OCI-LY3 (cell line): ENCODE data around the gene MKNK2.

Experiments used
- CTCF ChIP-seq: fragments of 200-600, 300-600 bp; sonication (generic); IDR thresholded peaks from 2 replicates; pipeline ENCODE4 v1.5.1; 2014; ENCODE audit warnings: antibody characterized with exemption, low read length, low read depth
- EZH2phosphoT487 ChIP-seq: fragments of 200-600 bp; shearing (Covaris generic); IDR thresholded peaks from 2 replicates; pipeline ENCODE4 v1.6.1; 2018; ENCODE audit warnings: antibody characterized with exemption, mixed run types, low read depth

GRCh38 chr19:2048104-2048958 lies 2.7 kb downstream of the MKNK2 start:
- no peak for TF ChIP-seq CTCF
- TF ChIP-seq EZH2phosphoT487: no peak
